ENCODE data around the gene GSE1.

DNA sequence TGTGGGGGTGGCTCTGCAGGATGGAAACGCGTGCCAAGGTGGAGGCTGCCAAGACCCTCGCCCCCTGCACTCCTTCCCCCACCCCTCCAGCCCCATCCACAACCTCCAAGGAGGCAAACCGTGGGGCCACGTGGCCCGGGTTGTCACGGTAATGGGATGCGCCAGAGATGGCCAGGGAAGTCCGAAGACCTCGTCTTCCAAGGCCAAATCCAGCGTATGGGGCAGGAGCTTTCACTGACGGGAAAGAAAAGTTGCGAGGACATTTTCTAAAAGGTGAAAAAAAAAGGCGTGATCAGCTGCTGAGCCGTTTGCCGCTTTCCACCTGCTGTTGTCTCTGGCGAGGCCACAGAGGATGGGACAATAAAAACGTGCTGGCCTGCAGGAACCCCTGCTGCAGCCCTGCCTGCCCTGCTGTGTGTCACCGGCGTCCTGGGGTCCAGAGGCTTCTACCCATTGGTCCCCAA lies 28.3 kb upstream of the GSE1 start:
- TF ChIP-seq, protein P1, sequence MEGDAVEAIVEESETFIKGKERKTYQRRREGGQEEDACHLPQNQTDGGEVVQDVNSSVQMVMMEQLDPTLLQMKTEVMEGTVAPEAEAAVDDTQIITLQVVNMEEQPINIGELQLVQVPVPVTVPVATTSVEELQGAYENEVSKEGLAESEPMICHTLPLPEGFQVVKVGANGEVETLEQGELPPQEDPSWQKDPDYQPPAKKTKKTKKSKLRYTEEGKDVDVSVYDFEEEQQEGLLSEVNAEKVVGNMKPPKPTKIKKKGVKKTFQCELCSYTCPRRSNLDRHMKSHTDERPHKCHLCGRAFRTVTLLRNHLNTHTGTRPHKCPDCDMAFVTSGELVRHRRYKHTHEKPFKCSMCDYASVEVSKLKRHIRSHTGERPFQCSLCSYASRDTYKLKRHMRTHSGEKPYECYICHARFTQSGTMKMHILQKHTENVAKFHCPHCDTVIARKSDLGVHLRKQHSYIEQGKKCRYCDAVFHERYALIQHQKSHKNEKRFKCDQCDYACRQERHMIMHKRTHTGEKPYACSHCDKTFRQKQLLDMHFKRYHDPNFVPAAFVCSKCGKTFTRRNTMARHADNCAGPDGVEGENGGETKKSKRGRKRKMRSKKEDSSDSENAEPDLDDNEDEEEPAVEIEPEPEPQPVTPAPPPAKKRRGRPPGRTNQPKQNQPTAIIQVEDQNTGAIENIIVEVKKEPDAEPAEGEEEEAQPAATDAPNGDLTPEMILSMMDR (IDR thresholded peaks at IDR 0.05): no peak
- TF ChIP-seq POLR2AphosphoS5 (IDR thresholded peaks at IDR 0.05) (no peak), POLR2A (IDR thresholded peaks at IDR 0.05) (no peak), EP300 (IDR thresholded peaks at IDR 0.05; ENCODE audit: low read depth) (no peak)
